Glutamatergic neuron (in vitro differentiated cells): ENCODE measurements around the gene LRFN4. TPM values are rescaled to one million over a fixed set of nuclear protein-coding genes. Genes with fewer than 3 reads are reported as not detected.

Source experiments
- DNase-seq: peaks from one replicate; pipeline ENCODE4 v3.0.0; 2022
- H3K27ac Mint-ChIP-seq: one replicate; pipeline ENCODE4 v1.8.0; 2020; ENCODE audit warnings: mild to moderate bottlenecking, mixed read lengths, inconsistent platforms; ENCODE audit not compliant: unreplicated experiment
- H3K27me3 Mint-ChIP-seq: one replicate; pipeline ENCODE4 v1.8.0; 2020; ENCODE audit warnings: mild to moderate bottlenecking, moderate library complexity, mixed read lengths, inconsistent platforms; ENCODE audit not compliant: unreplicated experiment
- H3K36me3 Mint-ChIP-seq: one replicate; pipeline ENCODE4 v1.8.0; 2020; ENCODE audit warnings: mild to moderate bottlenecking, mixed read lengths, inconsistent platforms; ENCODE audit not compliant: unreplicated experiment
- H3K4me1 Mint-ChIP-seq: one replicate; pipeline ENCODE4 v1.8.0; 2020; ENCODE audit warnings: mild to moderate bottlenecking, low read depth, mixed read lengths, inconsistent platforms; ENCODE audit not compliant: unreplicated experiment
- H3K4me3 Mint-ChIP-seq: one replicate; pipeline ENCODE4 v1.8.0; 2020; ENCODE audit warnings: mild to moderate bottlenecking, mixed read lengths, inconsistent platforms; ENCODE audit not compliant: unreplicated experiment
- H3K9me3 Mint-ChIP-seq: one replicate; pipeline ENCODE4 v1.8.0; 2020; ENCODE audit warnings: mild to moderate bottlenecking, moderate library complexity, mixed read lengths, inconsistent platforms; ENCODE audit not compliant: unreplicated experiment
- total RNA-seq: library from RNA; stranded (reverse); fragmentation: NEBNext Ultra II Directional; extraction: Animal tissue kit (Norgen Biotek cat#: 25700); gene quantifications from one replicate; pipeline ENCODE4 v1.2.1, GENCODE V29; 2021; ENCODE audit not compliant: unreplicated experiment
- TF ChIP-seq, protein P1 (sequence below): fragments of 200-600 bp; sonication (generic); IDR thresholded peaks from one replicate; pipeline ENCODE4 v1.5.0; 2021; ENCODE audit not compliant: partially characterized antibody, unreplicated experiment

The LRFN4 gene
- total RNA-seq, 1 donor from 2014 or later: 67.1 TPM

DNA sequence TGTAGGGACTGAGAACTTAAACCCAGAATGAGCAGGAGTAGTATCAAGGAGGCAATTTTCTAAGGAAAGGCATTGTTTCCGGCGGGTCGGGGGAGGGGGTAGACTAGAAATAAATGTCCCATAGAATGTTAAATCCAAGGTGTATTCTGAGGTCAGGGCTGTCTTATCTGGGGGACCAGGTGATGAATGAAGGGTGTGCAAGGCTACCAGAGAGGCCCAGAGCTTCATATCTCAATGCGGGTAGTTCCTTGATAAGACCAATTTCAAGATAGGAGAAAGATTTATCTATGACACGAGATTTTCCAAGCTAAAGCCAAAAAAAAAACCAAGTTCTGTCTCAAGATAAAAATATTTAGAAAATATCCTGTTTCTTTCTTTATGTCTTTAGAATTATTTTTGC is 21.9 kb upstream of the LRFN4 start:
- TF ChIP-seq, protein P1, sequence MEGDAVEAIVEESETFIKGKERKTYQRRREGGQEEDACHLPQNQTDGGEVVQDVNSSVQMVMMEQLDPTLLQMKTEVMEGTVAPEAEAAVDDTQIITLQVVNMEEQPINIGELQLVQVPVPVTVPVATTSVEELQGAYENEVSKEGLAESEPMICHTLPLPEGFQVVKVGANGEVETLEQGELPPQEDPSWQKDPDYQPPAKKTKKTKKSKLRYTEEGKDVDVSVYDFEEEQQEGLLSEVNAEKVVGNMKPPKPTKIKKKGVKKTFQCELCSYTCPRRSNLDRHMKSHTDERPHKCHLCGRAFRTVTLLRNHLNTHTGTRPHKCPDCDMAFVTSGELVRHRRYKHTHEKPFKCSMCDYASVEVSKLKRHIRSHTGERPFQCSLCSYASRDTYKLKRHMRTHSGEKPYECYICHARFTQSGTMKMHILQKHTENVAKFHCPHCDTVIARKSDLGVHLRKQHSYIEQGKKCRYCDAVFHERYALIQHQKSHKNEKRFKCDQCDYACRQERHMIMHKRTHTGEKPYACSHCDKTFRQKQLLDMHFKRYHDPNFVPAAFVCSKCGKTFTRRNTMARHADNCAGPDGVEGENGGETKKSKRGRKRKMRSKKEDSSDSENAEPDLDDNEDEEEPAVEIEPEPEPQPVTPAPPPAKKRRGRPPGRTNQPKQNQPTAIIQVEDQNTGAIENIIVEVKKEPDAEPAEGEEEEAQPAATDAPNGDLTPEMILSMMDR: no peak
- no peak overlapping the region for H3K27ac Mint-ChIP-seq
- no peak overlapping the region for H3K4me3 Mint-ChIP-seq
- no peak for DNase-seq
- H3K9me3 Mint-ChIP-seq: no peaks in the 10 kb centered on the region
- peaks cover 1% of the 10 kb centered on the region for H3K27me3 Mint-ChIP-seq
- no peaks in the 10 kb centered on the region for H3K36me3 Mint-ChIP-seq
- H3K4me1 Mint-ChIP-seq: no peaks in the 10 kb centered on the region

DNA sequence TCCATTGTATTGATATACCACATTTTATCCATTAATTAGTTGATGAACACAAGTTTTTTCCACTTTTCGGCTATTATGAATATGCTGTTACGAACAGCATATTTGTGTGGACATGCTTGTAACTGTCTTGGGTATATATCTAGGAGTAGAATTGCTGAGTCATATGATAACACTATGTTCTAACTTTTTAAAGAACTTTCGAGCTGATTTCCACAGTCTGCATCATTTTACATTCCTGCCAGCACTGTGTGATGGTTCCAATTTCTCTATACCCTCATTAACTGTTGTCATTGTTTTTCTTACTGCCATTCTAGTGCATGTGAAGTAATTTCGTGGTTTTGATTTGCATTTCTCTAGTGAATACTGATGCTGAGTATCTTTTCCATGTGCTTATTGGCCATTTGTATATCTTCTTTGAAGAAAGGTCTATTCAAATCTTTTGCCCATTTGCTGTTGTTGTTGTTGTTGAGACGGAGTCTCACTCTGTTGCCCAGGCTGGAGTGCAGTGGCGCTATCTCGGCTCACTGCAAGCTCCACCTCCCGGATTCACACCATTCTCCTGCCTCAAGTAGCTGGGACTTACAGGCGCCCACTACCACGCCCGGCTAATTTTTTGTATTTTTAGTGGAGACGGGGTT is 21.0 kb upstream of the LRFN4 start:
- no peak overlapping the region for H3K4me3 Mint-ChIP-seq
- H3K27ac Mint-ChIP-seq: no peak overlapping the region
- H3K36me3 Mint-ChIP-seq: no peaks in the 10 kb centered on the region
- DNase-seq: no peak
- peaks cover 1% of the 10 kb centered on the region for H3K27me3 Mint-ChIP-seq
- TF ChIP-seq, protein P1: no peak
- H3K9me3 Mint-ChIP-seq: no peaks in the 10 kb centered on the region
- no peaks in the 10 kb centered on the region for H3K4me1 Mint-ChIP-seq

DNA sequence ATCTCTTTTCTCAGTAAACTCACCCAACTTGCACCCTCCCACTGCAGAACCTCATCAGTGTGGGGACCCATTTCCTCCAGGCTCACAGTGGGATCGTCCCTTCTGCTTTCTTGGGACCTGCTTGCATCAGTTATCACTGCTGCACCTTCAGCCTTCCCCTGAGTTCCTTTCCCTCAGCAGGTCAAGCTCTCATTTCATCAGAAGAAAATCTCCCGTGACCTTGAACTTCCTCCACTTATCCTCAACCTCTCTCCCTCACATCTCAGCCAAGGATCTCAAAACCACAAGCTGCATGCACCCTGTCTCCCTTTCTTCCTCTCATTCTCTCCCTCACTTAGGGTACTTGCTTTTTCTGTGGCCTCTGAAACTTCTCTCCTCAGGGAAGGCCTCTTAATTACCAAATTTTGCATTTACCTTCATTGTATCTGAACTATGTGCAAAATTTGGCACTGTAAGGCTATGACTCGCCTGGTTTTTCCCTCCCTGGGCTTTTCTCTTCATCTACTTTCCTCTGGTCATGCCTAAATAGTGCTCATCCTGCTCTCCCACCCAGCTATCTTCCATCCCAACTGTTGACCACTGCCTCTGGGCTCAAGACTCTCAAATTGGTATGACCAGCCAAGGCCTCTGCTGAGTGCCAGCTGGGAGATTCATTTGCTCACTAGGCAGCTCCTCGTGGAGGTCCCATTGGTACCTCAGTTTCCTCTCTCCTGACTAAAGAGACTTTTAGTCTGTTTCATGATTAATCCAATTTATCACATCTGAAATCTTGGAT is 16.4 kb upstream of the LRFN4 start:
- H3K27me3 Mint-ChIP-seq: peaks cover 12% of the 10 kb centered on the region
- H3K27ac Mint-ChIP-seq: peak overlapping the region; percentile 23
- TF ChIP-seq, protein P1: no peak
- DNase-seq: no peak
- peaks cover 4% of the 10 kb centered on the region for H3K36me3 Mint-ChIP-seq
- H3K4me3 Mint-ChIP-seq: peak overlapping the region; percentile 3
- peaks cover 6% of the 10 kb centered on the region for H3K4me1 Mint-ChIP-seq
- H3K9me3 Mint-ChIP-seq: peaks cover 8% of the 10 kb centered on the region

DNA sequence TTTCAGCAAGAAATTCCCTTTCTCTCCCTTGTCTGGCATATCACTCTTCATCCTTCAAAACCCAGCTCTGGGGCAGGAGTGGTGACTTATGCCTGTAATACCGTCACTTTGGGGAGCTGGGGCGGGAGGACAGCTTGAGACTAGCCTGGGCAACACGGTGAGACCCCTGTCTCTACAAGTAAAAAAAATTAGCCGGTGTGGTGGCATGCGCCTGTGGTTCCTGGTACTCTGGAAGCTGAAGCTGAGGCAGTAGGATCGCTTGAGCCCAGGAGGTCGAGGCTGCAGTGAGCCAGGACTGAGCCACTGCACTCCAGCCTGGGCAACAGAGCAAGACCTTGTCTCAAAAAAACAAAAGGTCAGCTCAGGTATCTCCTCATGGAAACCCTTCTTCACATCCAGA is 15.0 kb upstream of the LRFN4 start:
- peak overlapping the region; percentile 78 for H3K27ac Mint-ChIP-seq
- H3K4me3 Mint-ChIP-seq: peak overlapping the region; percentile 88
- peaks cover 8% of the 10 kb centered on the region for H3K9me3 Mint-ChIP-seq
- TF ChIP-seq, protein P1: no peak
- H3K36me3 Mint-ChIP-seq: peaks cover 4% of the 10 kb centered on the region
- no peak for DNase-seq
- H3K27me3 Mint-ChIP-seq: peaks cover 12% of the 10 kb centered on the region
- H3K4me1 Mint-ChIP-seq: peaks cover 6% of the 10 kb centered on the region

DNA sequence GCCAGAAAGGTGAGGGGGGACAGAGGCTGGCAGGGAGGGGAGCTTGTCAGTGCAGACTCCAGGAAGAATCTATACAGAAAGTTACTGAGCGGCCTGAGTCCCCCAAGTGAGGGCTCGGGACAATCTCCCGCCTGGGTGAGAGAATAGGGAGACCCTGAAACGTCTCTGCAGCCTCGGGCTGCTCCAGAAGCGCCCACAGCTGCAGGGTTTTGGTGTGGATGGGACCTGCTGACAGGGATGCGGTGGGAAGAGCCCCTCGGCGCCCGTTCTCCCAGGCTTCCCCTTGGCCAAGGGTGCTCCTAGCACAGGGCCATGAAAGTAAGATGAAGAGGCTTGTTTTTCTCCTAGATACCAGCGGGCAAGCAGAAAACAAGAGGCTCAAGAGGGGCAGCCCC is 14.4 kb upstream of the LRFN4 start:
- H3K27ac Mint-ChIP-seq: peak overlapping the region; percentile 78
- H3K27me3 Mint-ChIP-seq: peaks cover 12% of the 10 kb centered on the region
- no peak for DNase-seq
- peaks cover 8% of the 10 kb centered on the region for H3K9me3 Mint-ChIP-seq
- TF ChIP-seq, protein P1: no peak
- peaks cover 6% of the 10 kb centered on the region for H3K4me1 Mint-ChIP-seq
- peaks cover 4% of the 10 kb centered on the region for H3K36me3 Mint-ChIP-seq
- H3K4me3 Mint-ChIP-seq: peak overlapping the region; percentile 88
